Measurements from ENCODE around the gene PBX1.

DNA sequence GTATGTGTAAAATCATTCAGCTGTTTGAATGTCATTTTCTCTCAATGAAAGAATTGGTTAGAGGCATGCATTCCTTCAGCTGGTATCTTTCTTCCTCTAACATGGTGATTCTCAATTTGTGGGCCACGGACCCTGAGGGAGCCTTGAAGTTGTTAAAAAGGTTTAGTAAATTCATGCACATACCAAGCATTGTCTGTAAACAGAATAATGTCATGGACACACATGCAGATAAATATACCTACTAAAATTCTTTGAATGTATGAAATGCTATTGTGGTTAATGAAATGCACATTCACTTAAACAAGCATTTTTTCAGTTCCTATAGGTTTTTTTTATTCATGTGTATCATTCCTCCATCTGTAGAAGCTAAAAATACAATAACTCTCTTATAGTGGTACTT is 65.4 kb downstream of the PBX1 start:
- TF ChIP-seq, protein P1, sequence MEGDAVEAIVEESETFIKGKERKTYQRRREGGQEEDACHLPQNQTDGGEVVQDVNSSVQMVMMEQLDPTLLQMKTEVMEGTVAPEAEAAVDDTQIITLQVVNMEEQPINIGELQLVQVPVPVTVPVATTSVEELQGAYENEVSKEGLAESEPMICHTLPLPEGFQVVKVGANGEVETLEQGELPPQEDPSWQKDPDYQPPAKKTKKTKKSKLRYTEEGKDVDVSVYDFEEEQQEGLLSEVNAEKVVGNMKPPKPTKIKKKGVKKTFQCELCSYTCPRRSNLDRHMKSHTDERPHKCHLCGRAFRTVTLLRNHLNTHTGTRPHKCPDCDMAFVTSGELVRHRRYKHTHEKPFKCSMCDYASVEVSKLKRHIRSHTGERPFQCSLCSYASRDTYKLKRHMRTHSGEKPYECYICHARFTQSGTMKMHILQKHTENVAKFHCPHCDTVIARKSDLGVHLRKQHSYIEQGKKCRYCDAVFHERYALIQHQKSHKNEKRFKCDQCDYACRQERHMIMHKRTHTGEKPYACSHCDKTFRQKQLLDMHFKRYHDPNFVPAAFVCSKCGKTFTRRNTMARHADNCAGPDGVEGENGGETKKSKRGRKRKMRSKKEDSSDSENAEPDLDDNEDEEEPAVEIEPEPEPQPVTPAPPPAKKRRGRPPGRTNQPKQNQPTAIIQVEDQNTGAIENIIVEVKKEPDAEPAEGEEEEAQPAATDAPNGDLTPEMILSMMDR (IDR thresholded peaks at IDR 0.05), result no peak
- no peak for TF ChIP-seq POLR2A (IDR thresholded peaks at IDR 0.05)
- TF ChIP-seq POLR2AphosphoS5 (IDR thresholded peaks at IDR 0.05), result no peak
